Measurements from ENCODE around the gene FLVCR2.
"Not testable (repeated sequence)": the region's sequence is repeated elsewhere in the genome, so short reads cannot be mapped to it uniquely, and the experiment has no call there.

- not testable (repeated sequence) for TF ChIP-seq CTCF, POLR2A (IDR thresholded peaks at IDR 0.05)
Observed at GRCh38 chr14:75600100-75600499, 21.7 kb downstream of the FLVCR2 start.
